ENCODE measurements around the gene CLTCL1.

CLTCL1 gene

DNA sequence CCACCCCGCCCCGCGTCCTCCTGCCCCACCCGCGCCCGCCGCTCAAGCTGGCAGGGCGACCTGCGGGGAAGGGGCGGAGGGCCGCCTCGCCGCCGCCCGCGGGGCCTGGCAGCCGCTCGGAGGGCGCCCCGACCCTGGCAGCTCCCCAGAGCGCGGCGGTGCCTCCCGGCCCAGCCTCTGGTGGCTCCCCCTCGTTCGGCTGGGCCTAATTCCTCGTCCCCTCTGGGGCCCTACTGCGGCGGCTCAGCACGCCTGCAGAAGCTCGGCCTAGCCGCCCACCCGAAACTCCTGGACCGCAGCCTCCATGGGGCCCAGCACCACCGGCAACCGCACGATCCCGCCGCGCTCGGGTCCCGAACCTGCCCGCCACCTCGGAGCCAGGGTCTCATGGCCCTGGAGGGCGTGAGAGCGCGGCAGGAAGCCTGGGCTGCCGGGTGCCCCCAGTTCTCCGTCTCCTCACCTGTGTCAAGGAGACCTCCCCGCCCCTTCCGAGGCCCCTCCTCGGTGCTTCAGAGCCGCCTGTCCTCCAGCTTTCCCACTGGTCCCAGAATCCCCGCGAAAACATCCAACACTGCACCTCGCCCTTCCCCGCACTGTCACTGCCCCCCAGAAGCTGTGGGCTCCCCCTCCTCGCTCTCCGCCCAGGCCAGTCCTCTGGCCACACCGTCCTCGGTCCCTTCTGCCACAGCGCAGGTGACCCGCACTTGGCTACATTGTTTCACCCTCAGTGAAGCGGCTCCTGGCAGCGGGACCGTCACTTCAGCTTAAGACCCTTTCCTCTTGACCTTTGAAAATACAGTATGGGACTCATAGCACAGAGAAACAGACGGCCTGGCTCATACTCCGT is 140.8 kb downstream of the CLTCL1 start:
- no peak for DNase-seq (ENCODE audit: low read depth)

DNA sequence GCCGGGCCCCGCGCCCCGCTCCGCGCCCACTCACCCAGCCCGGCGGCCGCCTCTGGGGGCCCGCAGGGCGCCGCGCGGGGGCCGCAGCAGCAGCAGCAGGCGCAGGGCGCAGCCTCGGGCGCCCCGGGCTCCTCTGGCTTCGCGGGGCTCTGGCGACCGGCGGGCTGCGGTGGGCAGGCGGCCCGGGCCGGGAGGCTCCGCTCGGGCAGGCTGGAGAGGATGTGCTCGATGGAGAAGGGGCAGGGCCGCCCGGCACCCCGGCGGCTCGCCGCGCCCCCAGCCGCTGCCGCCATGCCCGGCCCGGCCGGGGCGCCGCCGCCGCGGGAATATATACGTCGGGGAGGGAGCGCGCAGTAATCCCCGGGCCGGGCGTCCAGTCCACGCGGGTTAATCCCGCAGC is 141.5 kb downstream of the CLTCL1 start, which contains the start of gene GSC2:
GSC2 (minus strand) TSS at position 302 of the 400 bp plus-strand sequence; CDS start at position 293, 9 bp downstream.
- DNase-seq (ENCODE audit: low read depth): no peak

- DNase-seq (ENCODE audit: low read depth): no peak
These were observed 142.3 kb downstream of the CLTCL1 start for GRCh38 chr22:19149047-19149883.

- no peak for DNase-seq (ENCODE audit: low read depth)
These were observed 143.0 kb downstream of the CLTCL1 start for GRCh38 chr22:19148417-19149046.

DNA sequence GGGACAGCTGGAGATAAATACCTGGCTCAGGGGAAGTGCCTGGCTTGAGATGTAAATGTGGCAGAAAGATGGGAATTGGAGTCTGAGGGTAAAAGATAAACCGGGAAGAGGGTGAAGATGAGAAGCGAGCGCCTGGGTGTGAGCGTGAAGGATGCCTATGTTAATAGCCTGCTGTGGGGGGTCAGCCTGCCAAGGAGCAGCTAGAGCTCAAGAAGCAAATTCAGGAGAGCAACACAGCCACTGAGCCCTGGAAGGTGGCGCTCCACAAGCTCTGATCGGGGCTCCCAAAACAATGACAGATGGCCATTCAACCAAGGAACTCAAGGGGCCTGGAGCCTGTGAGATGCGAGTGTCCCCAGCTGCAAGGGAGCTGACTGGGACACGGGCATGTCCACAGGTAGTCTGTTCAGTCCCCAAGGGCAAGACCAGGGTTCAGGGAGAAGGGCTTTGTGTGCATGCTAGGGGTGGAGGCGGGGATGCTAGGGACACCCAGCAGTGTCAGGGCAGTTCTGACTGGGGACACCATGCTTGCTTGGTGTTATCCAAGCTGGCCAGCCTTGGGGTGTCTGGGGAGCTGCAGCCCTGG is 144.2 kb downstream of the CLTCL1 start:
- no peak for DNase-seq (ENCODE audit: low read depth)

- no peak for DNase-seq (ENCODE audit: low read depth)
These were observed 145.1 kb downstream of the CLTCL1 start for GRCh38 chr22:19146215-19146968.

DNA sequence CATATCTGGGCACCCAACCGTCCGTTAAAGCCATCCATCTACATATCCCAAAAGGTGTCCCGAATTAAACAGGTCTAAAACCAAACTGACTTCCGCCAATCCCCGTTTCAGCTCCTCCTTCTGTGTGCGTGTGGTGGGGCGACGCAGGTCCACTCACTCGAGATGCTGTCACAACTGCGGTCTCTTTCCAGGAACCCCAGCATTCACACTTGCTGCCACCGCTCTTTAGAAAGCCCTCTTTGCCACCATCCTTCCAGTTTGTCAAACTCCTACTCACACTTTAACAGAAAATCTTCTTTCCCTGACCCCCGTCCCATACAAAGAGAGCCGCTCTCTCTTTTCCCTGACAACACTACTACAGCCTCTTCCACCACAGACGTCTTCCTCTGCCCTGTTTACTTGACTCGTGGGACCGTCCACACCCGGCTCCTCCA is 147.5 kb downstream of the CLTCL1 start:
- peak; percentile 30 for DNase-seq (ENCODE audit: low read depth)

- no peak for DNase-seq (ENCODE audit: low read depth)
These were observed 148.3 kb downstream of the CLTCL1 start for GRCh38 chr22:19143212-19143611.

GRCh38 chr22:19142394-19142793 is 149.1 kb downstream of the CLTCL1 start:
- no peak for DNase-seq (ENCODE audit: low read depth)

DNA sequence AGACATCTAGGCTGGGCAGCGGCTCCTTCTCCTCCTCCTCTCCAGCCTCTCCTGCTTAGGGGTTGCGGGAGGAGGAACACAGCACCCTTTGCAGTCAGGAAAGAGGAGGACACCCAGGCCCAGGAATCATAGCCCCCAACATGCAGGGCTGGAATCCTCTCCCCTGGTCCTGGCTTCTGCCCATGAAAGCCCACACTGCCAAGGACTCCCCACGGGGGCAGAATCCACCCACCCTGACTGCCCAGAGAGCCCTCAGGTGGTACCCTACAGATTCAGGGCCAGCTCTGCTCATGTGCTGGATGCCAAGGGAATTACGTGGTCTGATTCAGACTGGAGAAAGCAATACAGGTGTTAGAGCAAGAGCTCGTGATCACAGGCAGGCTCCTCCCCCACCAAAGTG is 151.5 kb downstream of the CLTCL1 start:
- no peak for DNase-seq (ENCODE audit: low read depth)

GRCh38 chr22:19139001-19139356 is 152.5 kb downstream of the CLTCL1 start:
- DNase-seq (ENCODE audit: low read depth): no peak

- DNase-seq (ENCODE audit: low read depth): no peak
These were observed 153.1 kb downstream of the CLTCL1 start for GRCh38 chr22:19138217-19139000.

GRCh38 chr22:19137384-19138216 is 153.9 kb downstream of the CLTCL1 start:
- DNase-seq (ENCODE audit: low read depth): no peak

GRCh38 chr22:19136915-19137314 is 154.6 kb downstream of the CLTCL1 start:
- no peak for DNase-seq (ENCODE audit: low read depth)

DNA sequence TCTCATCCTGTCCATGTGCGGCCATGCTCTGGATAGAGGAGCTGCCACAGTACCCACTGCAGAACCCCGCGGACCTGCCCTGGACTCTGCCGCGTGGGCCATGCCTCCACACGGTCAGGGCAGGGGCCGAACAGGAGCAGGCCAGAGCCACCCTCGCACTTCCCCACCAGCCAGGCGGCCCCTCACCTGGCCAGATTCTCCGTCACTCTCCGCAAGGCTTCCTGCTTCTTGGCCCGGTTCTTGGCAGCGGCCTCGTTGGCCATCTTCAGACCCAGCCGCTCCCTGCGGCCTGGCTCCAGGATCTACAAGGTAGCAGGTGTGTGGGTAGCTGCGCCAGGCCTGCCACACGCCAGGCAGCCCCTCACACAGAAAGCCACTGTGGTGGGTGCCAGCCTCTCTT is 156.6 kb downstream of the CLTCL1 start:
- no peak for DNase-seq (ENCODE audit: low read depth)

GRCh38 chr22:19134176-19134831 is 157.2 kb downstream of the CLTCL1 start:
- DNase-seq (ENCODE audit: low read depth): no peak

- DNase-seq (ENCODE audit: low read depth): no peak
These were observed 158.0 kb downstream of the CLTCL1 start for GRCh38 chr22:19133561-19133960.

- no peak for DNase-seq (ENCODE audit: low read depth)
These were observed 158.7 kb downstream of the CLTCL1 start for GRCh38 chr22:19132693-19133400.

DNA sequence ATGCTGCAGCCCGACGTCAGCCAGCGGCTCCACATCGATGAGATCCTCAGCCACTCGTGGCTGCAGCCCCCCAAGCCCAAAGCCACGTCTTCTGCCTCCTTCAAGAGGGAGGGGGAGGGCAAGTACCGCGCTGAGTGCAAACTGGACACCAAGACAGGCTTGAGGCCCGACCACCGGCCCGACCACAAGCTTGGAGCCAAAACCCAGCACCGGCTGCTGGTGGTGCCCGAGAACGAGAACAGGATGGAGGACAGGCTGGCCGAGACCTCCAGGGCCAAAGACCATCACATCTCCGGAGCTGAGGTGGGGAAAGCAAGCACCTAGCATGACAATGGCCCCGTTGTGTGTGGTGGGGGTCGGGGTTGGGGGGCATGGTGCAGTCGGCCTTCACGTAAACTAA is 159.4 kb downstream of the CLTCL1 start:
- no peak for DNase-seq (ENCODE audit: low read depth)
